ENCODE measurements around the gene C2CD4C.

C2CD4C gene

GRCh38 chr19:442085-442484 is 33.1 kb upstream of the C2CD4C start:
- no peak for TF ChIP-seq CTCF (conservative IDR thresholded peaks at IDR 0.05)

DNA sequence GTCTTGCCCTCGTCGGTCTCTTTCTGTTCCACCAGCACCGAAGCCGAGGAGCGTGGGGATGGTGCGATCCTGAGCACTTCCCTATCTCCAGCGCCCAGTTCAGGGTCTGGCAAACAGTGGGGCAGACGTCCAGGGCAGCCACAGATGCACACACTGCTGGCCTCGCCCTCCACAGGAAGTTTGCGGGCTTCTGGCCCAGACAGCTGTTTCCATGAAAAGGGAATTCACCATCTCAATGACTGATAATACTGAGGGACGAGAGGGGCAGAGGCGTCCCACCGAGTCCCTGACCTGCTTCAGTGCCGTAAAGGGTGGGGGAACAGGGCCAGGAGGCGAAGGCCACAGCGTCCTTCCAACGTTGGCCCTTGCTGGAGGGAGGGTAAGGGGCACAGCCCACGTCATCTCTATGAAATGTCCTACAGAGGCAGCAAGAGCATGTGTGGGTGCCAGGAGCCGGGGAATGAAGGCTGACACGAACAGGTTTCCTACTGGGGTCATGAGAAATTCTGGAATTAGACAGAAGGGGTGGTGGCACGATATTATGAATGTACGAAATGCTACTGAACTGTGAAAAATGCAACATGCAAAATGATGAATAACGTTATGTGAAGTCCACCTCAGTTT is 32.4 kb upstream of the C2CD4C start:
- TF ChIP-seq CTCF (conservative IDR thresholded peaks at IDR 0.05) = no peak
- no peak overlapping the region for H3K27ac ChIP-seq

More at GRCh38 chr19:442085-442484, 33.1 kb upstream of the C2CD4C start:
- no peak overlapping the region for H3K27ac ChIP-seq

DNA sequence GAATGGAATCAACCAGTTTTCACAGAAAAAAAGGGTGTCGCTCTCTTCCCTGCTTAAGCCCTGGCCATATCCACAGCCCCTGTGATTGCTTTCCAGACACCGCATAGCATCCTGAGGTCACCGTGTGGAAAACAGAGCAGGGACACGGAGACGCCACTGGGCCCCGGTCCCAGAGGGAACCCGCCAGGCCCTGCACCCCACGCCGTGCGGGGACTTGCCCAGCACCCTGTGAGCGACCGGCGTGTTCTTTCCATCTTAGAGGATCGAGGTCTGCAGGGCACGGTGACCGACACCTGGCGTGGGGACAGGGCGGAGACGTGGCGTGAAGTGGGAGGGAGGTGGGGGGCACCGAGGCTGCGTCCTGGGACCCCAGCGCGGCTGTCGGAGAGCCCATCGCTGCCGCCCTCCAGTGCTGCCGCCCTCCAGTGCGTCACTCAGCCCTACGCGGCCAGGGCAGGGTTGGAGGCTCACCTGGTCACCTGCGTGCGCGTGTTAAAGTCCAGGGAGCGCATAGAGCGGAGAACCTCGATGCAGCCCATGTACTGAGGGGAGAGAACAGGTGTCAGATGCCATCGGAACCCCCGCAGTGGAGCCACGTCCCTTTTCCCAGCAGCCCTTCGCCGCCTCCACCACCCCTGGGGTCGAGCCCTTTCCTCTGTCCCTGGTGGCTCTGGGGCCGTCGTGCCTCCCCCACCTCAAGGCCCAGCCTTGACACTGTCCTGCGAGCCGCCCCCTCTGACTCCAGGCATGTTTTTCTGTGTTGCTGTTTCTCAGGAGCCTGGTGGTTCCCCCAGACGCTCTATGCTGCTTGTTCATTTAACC is 31.7 kb upstream of the C2CD4C start:
- H3K27ac ChIP-seq = no peak overlapping the region
- TF ChIP-seq CTCF (conservative IDR thresholded peaks at IDR 0.05) = no peak

GRCh38 chr19:439167-439900 is 30.4 kb upstream of the C2CD4C start:
- H3K27ac ChIP-seq = no peak overlapping the region
- no peak for TF ChIP-seq CTCF (conservative IDR thresholded peaks at IDR 0.05)

DNA sequence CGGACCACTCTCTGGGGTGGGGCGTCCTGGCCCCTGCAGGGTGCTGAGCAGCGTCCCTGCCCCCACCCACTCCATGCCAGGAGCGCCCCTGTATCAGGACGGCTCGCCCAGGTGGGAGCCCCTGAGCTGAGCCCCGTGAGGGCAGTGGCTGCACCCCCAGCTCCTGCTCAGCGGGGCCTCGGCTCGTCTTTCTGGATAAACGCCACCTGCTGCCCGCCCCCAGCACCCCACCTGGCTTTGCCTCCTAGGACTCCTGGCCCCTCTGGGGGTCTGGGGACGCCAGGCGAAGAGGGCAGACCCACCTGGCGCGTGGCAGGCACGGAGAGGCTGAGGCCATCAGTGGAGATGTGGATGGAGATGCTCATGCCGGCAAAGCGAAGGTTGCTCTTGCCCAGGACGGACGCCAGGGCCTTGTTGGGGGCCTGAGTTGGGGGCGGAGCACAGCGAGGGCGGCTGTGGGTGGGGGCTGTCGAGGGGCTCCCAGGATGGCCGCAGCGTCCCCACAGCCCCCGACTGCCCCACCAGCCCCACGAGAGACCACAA is 29.5 kb upstream of the C2CD4C start:
- H3K27ac ChIP-seq = no peak overlapping the region
- TF ChIP-seq CTCF (conservative IDR thresholded peaks at IDR 0.05) = no peak

DNA sequence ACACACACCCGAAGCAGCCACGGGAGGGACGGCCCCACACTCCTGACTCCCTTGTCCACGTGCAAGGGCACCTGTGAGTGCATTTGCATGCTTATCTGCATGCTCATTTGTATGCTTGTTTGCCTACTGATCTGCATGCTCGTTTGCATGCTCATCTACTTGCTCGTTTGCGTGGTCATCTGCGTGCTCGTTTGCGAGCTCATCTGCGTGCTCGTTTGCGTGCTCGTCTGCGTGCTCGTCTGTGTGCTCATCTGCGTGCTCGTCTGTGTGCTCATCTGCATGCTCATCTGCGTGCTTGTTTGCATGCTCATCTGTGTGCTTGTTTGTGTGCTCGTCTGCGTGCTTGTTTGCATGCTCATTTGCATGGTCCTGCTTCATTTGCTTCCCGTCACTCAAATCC is 28.1 kb upstream of the C2CD4C start:
- no peak overlapping the region for H3K27ac ChIP-seq
- no peak for TF ChIP-seq CTCF (conservative IDR thresholded peaks at IDR 0.05)

- H3K27ac ChIP-seq = no peak overlapping the region
- no peak for TF ChIP-seq CTCF (conservative IDR thresholded peaks at IDR 0.05)
These were observed 27.5 kb upstream of the C2CD4C start for GRCh38 chr19:436413-436950.
